Measurements from ENCODE around the gene RNF17.

The RNF17 gene

GRCh38 chr13:24851546-24851945 lies 87.6 kb downstream of the RNF17 start:
- Histone ChIP-seq H3K4me1 (ENCODE audit: low read length) (0 out of 2 replicates have a peak, but pooled peaks cover 11% of the 10 kb centered on the region), H2AFZ (ENCODE audit: low read length) (no peak overlapping the region), H3K27ac (ENCODE audit: low read length) (no peak overlapping the region), H3K9ac (ENCODE audit: low read length) (no peak overlapping the region), H4K20me1 (ENCODE audit: insufficient read depth, low read length) (no peaks in the 10 kb centered on the region), H3K4me3 (ENCODE audit: low read length) (no peak overlapping the region), H3K27me3 (replicated peaks; ENCODE audit: insufficient read depth, low read length) (no peaks in the 10 kb centered on the region), H3K9me2 (replicated peaks; ENCODE audit: insufficient read depth, low read length) (no peaks in the 10 kb centered on the region), H3K36me3 (replicated peaks; ENCODE audit: insufficient read depth, low read length) (no peaks in the 10 kb centered on the region), H3K9me3 (replicated peaks; ENCODE audit: insufficient read depth, low read length) (no peaks in the 10 kb centered on the region), H3K4me2 (ENCODE audit: low read depth, low read length) (peak overlapping the region; percentile 19; the same call in 1 of the 2 replicates), H3F3A (ENCODE audit: insufficient read depth, low read length) (no peaks in the 10 kb centered on the region), H3K79me2 (ENCODE audit: low read length) (no peaks in the 10 kb centered on the region)
- no peak for DNase-seq
- TF ChIP-seq EZH2phosphoT487 (IDR thresholded peaks at IDR 0.05; ENCODE audit: low read length) (no peak), CTCF (IDR thresholded peaks at IDR 0.05; ENCODE audit: low read length) (no peak), EZH2 (optimal IDR thresholded peaks at IDR 0.05; ENCODE audit: low read depth, low read length) (no peak)

GRCh38 chr13:24854311-24854710 lies 90.3 kb downstream of the RNF17 start:
- Histone ChIP-seq H3K27ac (ENCODE audit: low read length) (no peak overlapping the region), H3K9ac (ENCODE audit: low read length) (no peak overlapping the region), H3F3A (ENCODE audit: insufficient read depth, low read length) (no peaks in the 10 kb centered on the region), H3K9me2 (replicated peaks; ENCODE audit: insufficient read depth, low read length) (no peaks in the 10 kb centered on the region), H3K4me3 (ENCODE audit: low read length) (no peak overlapping the region), H3K4me1 (ENCODE audit: low read length) (0 out of 2 replicates have a peak, but pooled peaks cover 11% of the 10 kb centered on the region), H3K36me3 (replicated peaks; ENCODE audit: insufficient read depth, low read length) (no peaks in the 10 kb centered on the region), H2AFZ (ENCODE audit: low read length) (no peak overlapping the region), H3K27me3 (replicated peaks; ENCODE audit: insufficient read depth, low read length) (no peaks in the 10 kb centered on the region), H4K20me1 (ENCODE audit: insufficient read depth, low read length) (no peaks in the 10 kb centered on the region), H3K79me2 (ENCODE audit: low read length) (no peaks in the 10 kb centered on the region), H3K9me3 (replicated peaks; ENCODE audit: insufficient read depth, low read length) (no peaks in the 10 kb centered on the region), H3K4me2 (ENCODE audit: low read depth, low read length) (no peak overlapping the region)
- no peak for DNase-seq
- TF ChIP-seq EZH2phosphoT487 (IDR thresholded peaks at IDR 0.05; ENCODE audit: low read length) (no peak), EZH2 (optimal IDR thresholded peaks at IDR 0.05; ENCODE audit: low read depth, low read length) (no peak), CTCF (IDR thresholded peaks at IDR 0.05; ENCODE audit: low read length) (no peak)

- DNase-seq, result no peak
- Histone ChIP-seq H3K4me3 (ENCODE audit: low read length) (no peak overlapping the region), H3K4me1 (ENCODE audit: low read length) (0 out of 2 replicates have a peak, but pooled peaks cover under 1% of the 10 kb centered on the region), H3F3A (ENCODE audit: insufficient read depth, low read length) (no peaks in the 10 kb centered on the region), H3K4me2 (ENCODE audit: low read depth, low read length) (no peak overlapping the region), H3K79me2 (ENCODE audit: low read length) (no peaks in the 10 kb centered on the region), H3K36me3 (replicated peaks; ENCODE audit: insufficient read depth, low read length) (no peaks in the 10 kb centered on the region), H3K9me3 (replicated peaks; ENCODE audit: insufficient read depth, low read length) (no peaks in the 10 kb centered on the region), H3K27me3 (replicated peaks; ENCODE audit: insufficient read depth, low read length) (no peaks in the 10 kb centered on the region), H3K9ac (ENCODE audit: low read length) (no peak overlapping the region), H2AFZ (ENCODE audit: low read length) (no peak overlapping the region), H3K27ac (ENCODE audit: low read length) (no peak overlapping the region), H3K9me2 (replicated peaks; ENCODE audit: insufficient read depth, low read length) (no peaks in the 10 kb centered on the region), H4K20me1 (ENCODE audit: insufficient read depth, low read length) (no peaks in the 10 kb centered on the region)
- no peak for TF ChIP-seq CTCF (IDR thresholded peaks at IDR 0.05; ENCODE audit: low read length)
- TF ChIP-seq EZH2phosphoT487 (IDR thresholded peaks at IDR 0.05; ENCODE audit: low read length), result no peak
Observed at GRCh38 chr13:24858953-24859352, 95.0 kb downstream of the RNF17 start.

Measured in MM.1S (cell line).